T-helper 1 cell treated with Interleukin-12 subunit alpha and Interleukin-12 subunit beta and Interleukin-4 antibody, amounts not matched to agents 30 μg/mL and 1 μg/mL, for 36 hours (primary cell): Measurements from ENCODE around the gene CTRB2.
"Not testable (repeated sequence)": the region's sequence is repeated elsewhere in the genome, so short reads cannot be mapped to it uniquely, and the experiment has no call there.

Source experiments
- H3K27ac Mint-ChIP-seq: one replicate; pipeline ENCODE4 v1.8.0; 2021; ENCODE audit warnings: mild to moderate bottlenecking, mixed read lengths
- H3K27me3 Mint-ChIP-seq: one replicate; pipeline ENCODE4 v1.8.0; 2021; ENCODE audit warnings: low read depth, mixed read lengths
- H3K36me3 Mint-ChIP-seq: one replicate; pipeline ENCODE4 v1.8.0; 2021; ENCODE audit warnings: low read depth, mixed read lengths
- H3K4me1 Mint-ChIP-seq: one replicate; pipeline ENCODE4 v1.8.0; 2021; ENCODE audit warnings: low read depth, mixed read lengths
- H3K4me3 Mint-ChIP-seq: one replicate; pipeline ENCODE4 v1.8.0; 2021; ENCODE audit warnings: mild to moderate bottlenecking, moderate library complexity, mixed read lengths
- H3K9me3 Mint-ChIP-seq: one replicate; pipeline ENCODE4 v1.8.0; 2021; ENCODE audit warnings: mixed read lengths

CTRB2 gene

DNA sequence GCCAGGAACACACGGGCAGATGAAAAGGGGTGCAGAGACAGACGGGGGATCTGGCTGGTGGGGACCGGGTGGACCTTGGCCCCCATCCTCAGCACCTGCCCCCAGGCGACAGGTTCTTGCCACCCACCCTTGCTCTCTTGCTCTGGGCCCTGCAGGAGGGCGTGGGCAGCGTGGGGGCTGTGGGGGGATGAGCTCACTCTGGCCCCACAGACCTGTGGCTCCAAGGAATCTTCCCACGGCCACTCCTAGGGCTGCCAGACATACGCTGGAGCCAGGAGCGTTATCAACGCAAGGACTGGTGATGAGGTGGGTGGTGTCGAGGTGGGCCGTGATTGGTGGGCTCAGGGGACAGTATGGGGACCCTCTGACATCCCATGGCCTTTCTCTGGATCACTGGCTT, 18.1 kb upstream of the CTRB2 start:
- no peaks in the 10 kb centered on the region for H3K27me3 Mint-ChIP-seq
- H3K4me3 Mint-ChIP-seq = no peak overlapping the region
- peaks cover 1% of the 10 kb centered on the region for H3K4me1 Mint-ChIP-seq
- H3K9me3 Mint-ChIP-seq = no peaks in the 10 kb centered on the region
- H3K27ac Mint-ChIP-seq = no peak overlapping the region
- no peaks in the 10 kb centered on the region for H3K36me3 Mint-ChIP-seq

DNA sequence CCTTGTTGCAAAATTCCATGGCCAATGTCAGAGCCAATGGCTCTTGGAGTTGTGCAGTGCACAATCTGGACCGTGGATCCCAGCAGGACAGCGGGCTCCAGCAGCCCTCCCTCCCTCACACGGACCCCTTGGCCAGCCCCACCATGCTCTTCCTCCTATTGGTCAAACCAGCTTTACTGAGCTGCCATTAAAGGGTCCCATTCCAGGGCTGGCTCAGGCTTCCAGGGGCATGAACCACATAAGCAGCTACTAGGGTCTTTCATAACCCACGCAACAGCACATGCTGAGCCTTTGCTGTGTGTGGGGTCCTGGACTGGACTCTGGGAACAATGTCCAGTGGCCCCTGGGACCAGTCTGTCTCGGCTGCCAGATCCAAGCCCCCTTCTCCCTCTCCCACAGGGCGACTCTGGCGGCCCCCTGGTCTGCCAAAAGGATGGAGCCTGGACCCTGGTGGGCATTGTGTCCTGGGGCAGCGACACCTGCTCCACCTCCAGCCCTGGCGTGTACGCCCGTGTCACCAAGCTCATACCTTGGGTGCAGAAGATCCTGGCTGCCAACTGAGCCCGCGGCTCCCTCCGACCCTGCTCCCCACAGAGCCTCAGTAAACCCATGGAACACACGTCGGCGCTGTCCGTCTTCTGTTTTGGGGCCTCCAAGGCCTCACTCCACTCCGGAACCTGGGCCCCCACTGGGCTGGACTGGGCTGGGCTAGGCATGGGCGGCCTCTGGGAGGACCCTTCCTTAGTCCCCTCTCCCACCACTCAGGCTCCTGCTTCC, 17.5 kb upstream of the CTRB2 start:
- Mint-ChIP-seq H3K36me3 (no peaks in the 10 kb centered on the region), H3K27me3 (no peaks in the 10 kb centered on the region), H3K9me3 (no peaks in the 10 kb centered on the region), H3K4me1 (peaks cover 5% of the 10 kb centered on the region), H3K27ac (no peak overlapping the region), H3K4me3 (no peak overlapping the region)

DNA sequence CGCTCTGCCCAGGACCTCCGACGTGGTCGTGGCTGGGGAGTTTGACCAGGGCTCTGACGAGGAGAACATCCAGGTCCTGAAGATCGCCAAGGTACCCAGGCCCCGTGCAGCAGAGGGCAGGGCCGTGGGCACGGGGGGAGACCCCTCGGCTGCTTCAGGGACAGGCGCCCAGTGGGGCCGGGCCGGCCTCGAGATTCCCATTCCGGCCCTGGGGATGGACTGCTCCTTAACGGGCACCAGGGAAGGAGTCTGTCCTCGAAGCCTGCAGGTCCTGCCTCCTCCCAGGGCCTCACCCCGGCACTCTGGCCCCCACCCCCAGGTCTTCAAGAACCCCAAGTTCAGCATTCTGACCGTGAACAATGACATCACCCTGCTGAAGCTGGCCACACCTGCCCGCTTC, 16.2 kb upstream of the CTRB2 start:
- not testable (repeated sequence) for H3K27me3 Mint-ChIP-seq, H3K9me3 Mint-ChIP-seq, H3K27ac Mint-ChIP-seq, H3K4me1 Mint-ChIP-seq, H3K4me3 Mint-ChIP-seq, H3K36me3 Mint-ChIP-seq

DNA sequence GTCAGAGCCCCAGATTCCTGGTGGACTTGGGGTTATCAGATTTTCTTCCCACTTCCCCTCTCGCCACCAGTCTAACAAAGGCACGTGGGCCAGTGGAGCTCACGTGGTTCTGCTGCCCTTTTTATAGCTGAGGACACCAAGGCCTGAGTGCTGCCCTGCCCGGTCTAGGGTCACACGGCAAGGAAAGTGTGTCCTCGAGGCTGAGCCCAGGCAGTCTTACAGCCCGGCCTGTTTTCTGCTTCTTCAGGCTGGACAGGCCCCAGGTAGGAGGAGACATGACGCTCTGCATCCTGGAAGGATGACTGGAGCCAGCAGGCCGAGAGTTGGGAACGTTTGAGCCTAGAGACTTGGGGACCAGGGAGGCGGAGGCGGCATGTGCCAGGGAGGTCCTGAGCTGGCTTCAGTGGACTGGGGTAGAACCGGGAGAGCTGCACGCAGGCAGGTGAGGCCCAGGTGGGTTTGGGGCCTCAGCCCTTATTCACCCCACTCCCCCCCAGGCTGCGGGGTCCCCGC, 15.4 kb upstream of the CTRB2 start:
- no peaks in the 10 kb centered on the region for H3K27me3 Mint-ChIP-seq
- no peaks in the 10 kb centered on the region for H3K9me3 Mint-ChIP-seq
- no peaks in the 10 kb centered on the region for H3K36me3 Mint-ChIP-seq
- H3K4me3 Mint-ChIP-seq = no peak overlapping the region
- H3K27ac Mint-ChIP-seq = no peak overlapping the region
- H3K4me1 Mint-ChIP-seq = peaks cover 5% of the 10 kb centered on the region

DNA sequence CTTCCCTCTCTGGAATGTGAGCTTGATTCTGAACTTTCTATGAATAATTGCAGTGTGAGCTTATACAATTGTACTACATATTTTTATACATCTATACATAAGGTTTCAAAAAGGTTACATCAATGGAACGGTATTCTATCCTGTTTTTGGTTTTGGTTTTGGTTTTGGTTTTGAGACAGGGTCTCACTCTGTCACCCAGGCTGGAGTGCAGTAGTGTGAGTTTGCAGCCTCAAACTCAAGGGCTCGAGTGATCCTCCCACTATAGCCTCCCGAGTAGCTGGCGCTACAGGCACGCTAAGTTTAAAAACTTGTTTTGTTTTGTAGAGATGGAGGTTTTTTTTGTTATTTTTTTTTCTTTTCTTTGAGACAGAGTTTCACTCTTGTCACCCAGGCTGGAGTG, 12.9 kb upstream of the CTRB2 start:
- peaks cover 5% of the 10 kb centered on the region for H3K4me1 Mint-ChIP-seq
- peak overlapping the region; percentile 54 for H3K27ac Mint-ChIP-seq
- H3K9me3 Mint-ChIP-seq = no peaks in the 10 kb centered on the region
- no peaks in the 10 kb centered on the region for H3K36me3 Mint-ChIP-seq
- no peaks in the 10 kb centered on the region for H3K27me3 Mint-ChIP-seq
- peak overlapping the region; percentile 59 for H3K4me3 Mint-ChIP-seq

- no peaks in the 10 kb centered on the region for H3K27me3 Mint-ChIP-seq
- H3K4me3 Mint-ChIP-seq = no peak overlapping the region
- no peaks in the 10 kb centered on the region for H3K36me3 Mint-ChIP-seq
- H3K9me3 Mint-ChIP-seq = no peaks in the 10 kb centered on the region
- peaks cover 5% of the 10 kb centered on the region for H3K4me1 Mint-ChIP-seq
- H3K27ac Mint-ChIP-seq = peak overlapping the region; percentile 31
Observed at GRCh38 chr16:75219088-75219487, 12.1 kb upstream of the CTRB2 start.

GRCh38 chr16:75218256-75219076, 11.5 kb upstream of the CTRB2 start, which contains the start of gene CTRB1:
CTRB1 (plus strand) TSS chr16:75218988; CDS start chr16:75219008, 20 bp downstream.
- H3K4me3 Mint-ChIP-seq = peak within 1 kb of the TSS; percentile 59
- no peaks in the 10 kb centered on the region for H3K27me3 Mint-ChIP-seq
- peaks cover 5% of the 10 kb centered on the region for H3K4me1 Mint-ChIP-seq
- peak within 1 kb of the TSS; percentile 54 for H3K27ac Mint-ChIP-seq
- no peaks in the 10 kb centered on the region for H3K9me3 Mint-ChIP-seq
- H3K36me3 Mint-ChIP-seq = no peaks in the 10 kb centered on the region

DNA sequence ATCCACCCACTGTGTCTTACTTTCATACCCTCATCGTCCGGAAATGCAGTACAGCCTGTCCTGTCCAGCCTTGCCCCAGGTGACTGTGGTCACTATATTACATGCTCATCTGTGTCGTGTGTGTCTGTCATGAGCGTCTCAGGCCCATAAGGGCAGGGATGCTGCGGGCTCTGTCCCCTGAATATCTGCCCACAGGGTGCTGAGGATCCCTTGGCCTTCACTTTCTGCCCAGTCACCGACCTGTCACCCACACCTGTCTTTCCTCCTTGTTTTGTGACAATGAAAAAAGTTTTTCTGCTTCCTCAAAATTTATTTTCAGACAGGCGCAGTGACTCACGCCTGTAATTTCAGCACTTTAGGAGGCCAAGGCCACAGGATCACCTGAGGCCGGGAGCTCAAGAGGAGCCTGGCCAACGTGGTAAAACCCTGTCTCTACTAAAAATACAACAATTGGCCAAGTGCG, 10.5 kb upstream of the CTRB2 start:
- no peak overlapping the region for H3K4me3 Mint-ChIP-seq
- peaks cover 5% of the 10 kb centered on the region for H3K4me1 Mint-ChIP-seq
- H3K36me3 Mint-ChIP-seq = no peaks in the 10 kb centered on the region
- no peaks in the 10 kb centered on the region for H3K9me3 Mint-ChIP-seq
- no peaks in the 10 kb centered on the region for H3K27me3 Mint-ChIP-seq
- H3K27ac Mint-ChIP-seq = no peak overlapping the region

- no peak overlapping the region for H3K27ac Mint-ChIP-seq
- no peak overlapping the region for H3K4me3 Mint-ChIP-seq
- H3K27me3 Mint-ChIP-seq = no peaks in the 10 kb centered on the region
- peaks cover 5% of the 10 kb centered on the region for H3K4me1 Mint-ChIP-seq
- no peaks in the 10 kb centered on the region for H3K36me3 Mint-ChIP-seq
- H3K9me3 Mint-ChIP-seq = no peaks in the 10 kb centered on the region
Observed at GRCh38 chr16:75216576-75216975, 9.6 kb upstream of the CTRB2 start.

DNA sequence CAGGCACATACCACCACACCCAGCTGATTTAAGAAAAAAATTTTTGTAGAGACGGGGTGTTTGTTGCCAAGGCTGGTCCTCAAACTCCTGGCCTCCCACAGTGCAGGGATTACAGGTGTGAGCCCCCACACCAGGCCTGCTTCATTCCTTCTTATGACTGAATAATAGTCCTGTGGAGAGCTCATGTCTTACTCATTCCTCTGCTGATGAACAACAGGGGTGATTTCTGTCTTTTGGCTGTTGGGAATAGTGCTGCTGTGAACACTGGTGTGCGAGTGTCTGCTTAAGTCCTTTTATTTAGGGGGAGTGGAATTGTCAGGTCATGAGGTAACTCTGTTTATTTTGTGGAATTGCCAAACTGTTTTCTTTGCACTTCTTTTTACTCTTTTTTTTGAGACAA, 9.2 kb upstream of the CTRB2 start:
- H3K36me3 Mint-ChIP-seq = no peaks in the 10 kb centered on the region
- peaks cover 5% of the 10 kb centered on the region for H3K4me1 Mint-ChIP-seq
- no peak overlapping the region for H3K4me3 Mint-ChIP-seq
- H3K9me3 Mint-ChIP-seq = no peaks in the 10 kb centered on the region
- no peak overlapping the region for H3K27ac Mint-ChIP-seq
- no peaks in the 10 kb centered on the region for H3K27me3 Mint-ChIP-seq

DNA sequence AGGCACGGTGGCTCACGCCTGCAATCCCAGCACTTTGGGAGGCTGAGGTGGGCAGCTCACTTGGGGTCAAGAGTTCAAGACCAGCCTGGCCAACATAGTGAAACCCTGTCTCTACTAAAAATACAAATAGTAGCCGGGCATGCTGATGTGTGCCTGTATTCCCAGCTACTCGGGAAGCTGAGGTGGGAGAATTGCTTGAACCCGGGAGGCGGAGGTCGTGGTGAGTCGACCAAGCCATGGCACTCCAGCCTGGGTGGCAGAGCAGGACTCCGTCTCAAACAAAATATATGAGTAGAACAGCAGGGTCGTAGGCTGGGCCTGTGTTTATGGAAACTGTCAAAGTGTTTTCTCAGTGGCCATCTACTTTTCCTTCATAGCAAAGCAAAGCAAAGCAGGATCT, 4.3 kb upstream of the CTRB2 start:
- H3K9me3 Mint-ChIP-seq, H3K36me3 Mint-ChIP-seq, H3K4me3 Mint-ChIP-seq, H3K27ac Mint-ChIP-seq, H3K4me1 Mint-ChIP-seq, H3K27me3 Mint-ChIP-seq: not testable (repeated sequence)

DNA sequence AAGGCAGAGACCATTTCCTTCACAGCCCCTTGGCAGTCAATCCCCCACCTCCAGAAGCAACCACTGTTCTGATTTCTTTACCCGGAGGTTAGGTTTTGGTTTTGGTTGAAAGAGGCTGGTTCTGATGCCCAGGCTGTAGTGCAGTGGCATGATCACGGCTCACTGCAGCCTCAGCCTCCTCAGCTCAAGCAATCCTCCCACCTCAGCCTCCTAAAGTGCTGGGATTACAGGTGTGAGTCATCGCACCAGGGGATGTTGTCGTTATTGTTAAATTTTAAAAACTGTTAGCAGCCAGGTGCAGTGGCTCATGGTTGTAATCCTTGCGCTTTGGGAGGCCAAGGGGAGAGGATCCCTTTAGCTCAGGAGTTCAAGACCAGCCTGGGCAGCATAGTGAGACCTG, 3.0 kb upstream of the CTRB2 start:
- H3K27me3 Mint-ChIP-seq = no peaks in the 10 kb centered on the region
- no peaks in the 10 kb centered on the region for H3K9me3 Mint-ChIP-seq
- no peak overlapping the region for H3K4me3 Mint-ChIP-seq
- H3K36me3 Mint-ChIP-seq = no peaks in the 10 kb centered on the region
- no peak overlapping the region for H3K27ac Mint-ChIP-seq
- H3K4me1 Mint-ChIP-seq = no peaks in the 10 kb centered on the region

DNA sequence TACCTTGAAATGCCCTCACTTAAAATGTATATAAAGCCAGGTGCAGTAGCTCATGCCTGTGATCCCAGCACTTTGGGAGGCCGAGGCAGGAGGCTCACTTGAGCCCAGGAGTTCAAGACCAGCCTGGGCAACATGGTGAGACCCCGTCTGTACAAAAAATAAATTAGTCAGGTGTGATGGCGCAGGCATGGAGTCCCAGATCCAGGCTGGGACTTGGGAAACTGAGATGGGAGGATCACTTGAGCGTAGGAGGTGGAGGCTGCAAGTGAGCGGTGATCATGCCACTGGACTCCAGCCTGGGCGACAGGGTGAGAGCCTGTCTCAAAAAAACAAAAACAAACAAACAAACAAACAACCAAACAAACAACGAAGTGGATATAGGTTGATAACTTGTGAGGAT, 2.6 kb upstream of the CTRB2 start:
- not testable (repeated sequence) for H3K27me3 Mint-ChIP-seq, H3K9me3 Mint-ChIP-seq, H3K4me3 Mint-ChIP-seq, H3K27ac Mint-ChIP-seq, H3K36me3 Mint-ChIP-seq, H3K4me1 Mint-ChIP-seq

DNA sequence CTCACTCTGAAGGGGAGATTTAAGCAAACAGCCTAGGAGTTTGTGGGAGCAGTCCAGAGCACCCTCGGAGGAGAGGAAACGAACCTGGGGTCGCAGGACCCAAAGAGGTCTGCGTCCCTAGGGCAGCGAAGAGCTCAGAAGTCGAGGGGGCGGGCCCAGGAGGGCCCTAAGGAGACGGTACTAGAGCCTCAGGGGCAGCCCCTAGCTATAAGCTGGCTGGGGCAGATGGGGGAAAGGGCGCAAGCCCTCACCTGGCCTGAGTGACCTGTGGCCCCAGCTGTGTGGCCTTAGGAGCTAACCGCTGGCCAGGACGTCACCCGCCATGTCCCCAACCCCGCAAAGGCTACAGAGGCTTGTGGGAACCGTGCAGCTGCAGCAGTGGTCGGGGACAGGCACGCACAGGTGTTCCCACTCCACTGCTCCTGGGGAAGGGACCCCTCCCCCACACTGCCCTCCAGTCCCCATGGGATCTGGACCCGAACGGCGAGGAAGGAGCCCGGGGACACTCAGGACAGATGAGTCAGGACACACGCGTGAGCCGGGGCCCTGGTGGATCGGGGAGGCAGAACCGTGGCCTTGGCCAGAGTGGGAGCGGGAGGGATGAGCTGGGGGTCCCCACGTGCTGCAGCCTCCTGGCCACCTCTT, 2.0 kb upstream of the CTRB2 start:
- Mint-ChIP-seq H3K27ac (no peak overlapping the region), H3K4me3 (no peak overlapping the region), H3K9me3 (no peaks in the 10 kb centered on the region), H3K27me3 (no peaks in the 10 kb centered on the region), H3K36me3 (no peaks in the 10 kb centered on the region), H3K4me1 (no peaks in the 10 kb centered on the region)
